Measurements from ENCODE around the gene TTC21B. TPM values are rescaled to one million over a fixed set of nuclear protein-coding genes. Genes with fewer than 3 reads are reported as not detected.
A peak's percentile ranks its signal among the peaks of the same experiment; 100 is the strongest.

The TTC21B gene
- total and polyA plus RNA-seq, 10 of the 15 experiments (the other 5 are each of a cell fraction or from before 2014, with no cell fraction given), result 2.7 to 22.4 (median 11.3) TPM

DNA sequence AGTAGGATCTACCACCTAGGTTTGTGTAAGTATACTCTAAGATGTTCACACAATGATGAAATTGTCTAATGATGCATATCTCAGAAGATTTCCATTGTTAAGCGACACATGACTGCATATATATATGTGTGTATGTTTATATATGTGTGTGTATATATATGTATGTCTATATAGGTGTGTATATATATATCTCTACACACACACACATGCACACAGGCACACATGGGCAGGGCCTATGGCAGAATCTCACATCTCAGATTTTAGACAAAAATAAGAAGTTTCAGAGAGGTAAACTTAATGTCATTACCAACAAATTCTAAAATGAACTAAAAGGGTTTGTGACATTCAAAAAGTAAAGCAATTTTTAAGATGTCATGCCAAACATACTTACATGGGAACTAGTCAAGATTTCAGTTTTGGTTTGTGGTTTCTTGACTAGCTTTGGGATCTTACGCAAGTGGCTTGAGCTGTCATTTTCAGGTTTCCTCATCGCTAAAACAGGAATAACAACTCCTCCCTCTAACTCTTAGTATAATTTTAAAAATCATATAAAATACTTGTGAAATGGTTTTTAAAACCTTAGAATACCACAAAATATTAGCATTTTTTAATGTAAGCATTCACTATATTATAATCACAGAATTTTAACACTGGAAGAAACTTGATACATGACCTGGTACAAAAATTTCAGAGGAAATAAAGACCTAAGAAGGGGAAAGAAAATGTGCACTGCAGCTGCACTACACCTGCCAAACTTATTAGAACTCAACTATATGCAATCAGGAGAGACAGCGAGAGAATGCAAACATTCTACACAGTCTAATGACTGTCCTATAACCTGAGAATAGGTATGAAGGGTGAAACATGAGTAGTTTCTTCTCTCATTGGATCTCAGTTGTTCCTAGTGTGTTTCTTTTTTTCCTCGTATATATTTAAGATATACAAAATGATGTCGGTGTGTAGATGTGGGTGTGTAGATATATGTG, 75.7 kb downstream of the TTC21B start (continued):
- TF ChIP-seq, protein P1, sequence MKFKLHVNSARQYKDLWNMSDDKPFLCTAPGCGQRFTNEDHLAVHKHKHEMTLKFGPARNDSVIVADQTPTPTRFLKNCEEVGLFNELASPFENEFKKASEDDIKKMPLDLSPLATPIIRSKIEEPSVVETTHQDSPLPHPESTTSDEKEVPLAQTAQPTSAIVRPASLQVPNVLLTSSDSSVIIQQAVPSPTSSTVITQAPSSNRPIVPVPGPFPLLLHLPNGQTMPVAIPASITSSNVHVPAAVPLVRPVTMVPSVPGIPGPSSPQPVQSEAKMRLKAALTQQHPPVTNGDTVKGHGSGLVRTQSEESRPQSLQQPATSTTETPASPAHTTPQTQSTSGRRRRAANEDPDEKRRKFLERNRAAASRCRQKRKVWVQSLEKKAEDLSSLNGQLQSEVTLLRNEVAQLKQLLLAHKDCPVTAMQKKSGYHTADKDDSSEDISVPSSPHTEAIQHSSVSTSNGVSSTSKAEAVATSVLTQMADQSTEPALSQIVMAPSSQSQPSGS (IDR thresholded peaks at IDR 0.05; ENCODE audit: low read length), result 0 out of 2 replicates have a peak, but pooled peaks have one; percentile 16
- TF ChIP-seq SIX5 (IDR thresholded peaks at IDR 0.05; ENCODE audit: low read depth, low read length, severe bottlenecking) (no peak), BMI1 (IDR thresholded peaks at IDR 0.05; ENCODE audit: borderline replicate concordance) (no peak), HDGF (IDR thresholded peaks at IDR 0.05) (no peak), NRF1 (conservative IDR thresholded peaks at IDR 0.05; ENCODE audit: low read depth, low read length) (no peak), CBX5 (IDR thresholded peaks at IDR 0.05; ENCODE audit: low read depth) (no peak), ZNF384 (IDR thresholded peaks at IDR 0.05; ENCODE audit: borderline replicate concordance, low read depth, low read length) (no peak), SUZ12 (IDR thresholded peaks at IDR 0.05; ENCODE audit: unreplicated experiment) (no peak), SREBF2 (IDR thresholded peaks at IDR 0.05; ENCODE audit: low read length) (no peak), EZH2 (IDR thresholded peaks at IDR 0.05; ENCODE audit: borderline replicate concordance, control insufficient read depth, low read depth, low read length) (no peak), PAX8 (IDR thresholded peaks at IDR 0.05) (no peak), JUNB (IDR thresholded peaks at IDR 0.05) (no peak), TCF7 (IDR thresholded peaks at IDR 0.05; ENCODE audit: borderline replicate concordance) (no peak), HCFC1 (IDR thresholded peaks at IDR 0.05; ENCODE audit: low read length) (no peak), POLR2A (IDR thresholded peaks at IDR 0.05; ENCODE audit: low read depth, low read length) (no peak), SMAD5 (IDR thresholded peaks at IDR 0.05; ENCODE audit: low read depth) (no peak), EP300 (IDR thresholded peaks at IDR 0.05; ENCODE audit: borderline replicate concordance in 1 of 2, control insufficient read depth in 1 of 2, low read depth in 2 of 2, low read length in 2 of 2) (0 out of 4 replicates have a peak, but pooled peaks of 1 of the 2 experiments have one; percentile 9)
- TF ChIP-seq, protein P2, sequence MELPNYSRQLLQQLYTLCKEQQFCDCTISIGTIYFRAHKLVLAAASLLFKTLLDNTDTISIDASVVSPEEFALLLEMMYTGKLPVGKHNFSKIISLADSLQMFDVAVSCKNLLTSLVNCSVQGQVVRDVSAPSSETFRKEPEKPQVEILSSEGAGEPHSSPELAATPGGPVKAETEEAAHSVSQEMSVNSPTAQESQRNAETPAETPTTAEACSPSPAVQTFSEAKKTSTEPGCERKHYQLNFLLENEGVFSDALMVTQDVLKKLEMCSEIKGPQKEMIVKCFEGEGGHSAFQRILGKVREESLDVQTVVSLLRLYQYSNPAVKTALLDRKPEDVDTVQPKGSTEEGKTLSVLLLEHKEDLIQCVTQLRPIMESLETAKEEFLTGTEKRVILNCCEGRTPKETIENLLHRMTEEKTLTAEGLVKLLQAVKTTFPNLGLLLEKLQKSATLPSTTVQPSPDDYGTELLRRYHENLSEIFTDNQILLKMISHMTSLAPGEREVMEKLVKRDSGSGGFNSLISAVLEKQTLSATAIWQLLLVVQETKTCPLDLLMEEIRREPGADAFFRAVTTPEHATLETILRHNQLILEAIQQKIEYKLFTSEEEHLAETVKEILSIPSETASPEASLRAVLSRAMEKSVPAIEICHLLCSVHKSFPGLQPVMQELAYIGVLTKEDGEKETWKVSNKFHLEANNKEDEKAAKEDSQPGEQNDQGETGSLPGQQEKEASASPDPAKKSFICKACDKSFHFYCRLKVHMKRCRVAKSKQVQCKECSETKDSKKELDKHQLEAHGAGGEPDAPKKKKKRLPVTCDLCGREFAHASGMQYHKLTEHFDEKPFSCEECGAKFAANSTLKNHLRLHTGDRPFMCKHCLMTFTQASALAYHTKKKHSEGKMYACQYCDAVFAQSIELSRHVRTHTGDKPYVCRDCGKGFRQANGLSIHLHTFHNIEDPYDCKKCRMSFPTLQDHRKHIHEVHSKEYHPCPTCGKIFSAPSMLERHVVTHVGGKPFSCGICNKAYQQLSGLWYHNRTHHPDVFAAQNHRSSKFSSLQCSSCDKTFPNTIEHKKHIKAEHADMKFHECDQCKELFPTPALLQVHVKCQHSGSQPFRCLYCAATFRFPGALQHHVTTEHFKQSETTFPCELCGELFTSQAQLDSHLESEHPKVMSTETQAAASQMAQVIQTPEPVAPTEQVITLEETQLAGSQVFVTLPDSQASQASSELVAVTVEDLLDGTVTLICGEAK (IDR thresholded peaks at IDR 0.05; ENCODE audit: borderline replicate concordance), result no peak
- TF ChIP-seq, protein P3, sequence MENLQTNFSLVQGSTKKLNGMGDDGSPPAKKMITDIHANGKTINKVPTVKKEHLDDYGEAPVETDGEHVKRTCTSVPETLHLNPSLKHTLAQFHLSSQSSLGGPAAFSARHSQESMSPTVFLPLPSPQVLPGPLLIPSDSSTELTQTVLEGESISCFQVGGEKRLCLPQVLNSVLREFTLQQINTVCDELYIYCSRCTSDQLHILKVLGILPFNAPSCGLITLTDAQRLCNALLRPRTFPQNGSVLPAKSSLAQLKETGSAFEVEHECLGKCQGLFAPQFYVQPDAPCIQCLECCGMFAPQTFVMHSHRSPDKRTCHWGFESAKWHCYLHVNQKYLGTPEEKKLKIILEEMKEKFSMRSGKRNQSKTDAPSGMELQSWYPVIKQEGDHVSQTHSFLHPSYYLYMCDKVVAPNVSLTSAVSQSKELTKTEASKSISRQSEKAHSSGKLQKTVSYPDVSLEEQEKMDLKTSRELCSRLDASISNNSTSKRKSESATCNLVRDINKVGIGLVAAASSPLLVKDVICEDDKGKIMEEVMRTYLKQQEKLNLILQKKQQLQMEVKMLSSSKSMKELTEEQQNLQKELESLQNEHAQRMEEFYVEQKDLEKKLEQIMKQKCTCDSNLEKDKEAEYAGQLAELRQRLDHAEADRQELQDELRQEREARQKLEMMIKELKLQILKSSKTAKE (IDR thresholded peaks at IDR 0.05; ENCODE audit: low read depth, poor library complexity, severe bottlenecking), result no peak
- TF ChIP-seq, protein P4, sequence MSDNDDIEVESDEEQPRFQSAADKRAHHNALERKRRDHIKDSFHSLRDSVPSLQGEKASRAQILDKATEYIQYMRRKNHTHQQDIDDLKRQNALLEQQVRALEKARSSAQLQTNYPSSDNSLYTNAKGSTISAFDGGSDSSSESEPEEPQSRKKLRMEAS (IDR thresholded peaks at IDR 0.05; ENCODE audit: low read depth, low read length), result no peak
- TF ChIP-seq, protein P5, sequence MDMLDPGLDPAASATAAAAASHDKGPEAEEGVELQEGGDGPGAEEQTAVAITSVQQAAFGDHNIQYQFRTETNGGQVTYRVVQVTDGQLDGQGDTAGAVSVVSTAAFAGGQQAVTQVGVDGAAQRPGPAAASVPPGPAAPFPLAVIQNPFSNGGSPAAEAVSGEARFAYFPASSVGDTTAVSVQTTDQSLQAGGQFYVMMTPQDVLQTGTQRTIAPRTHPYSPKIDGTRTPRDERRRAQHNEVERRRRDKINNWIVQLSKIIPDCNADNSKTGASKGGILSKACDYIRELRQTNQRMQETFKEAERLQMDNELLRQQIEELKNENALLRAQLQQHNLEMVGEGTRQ (IDR thresholded peaks at IDR 0.05; ENCODE audit: borderline replicate concordance, low read depth, low read length), result no peak

Data from GM12878 (cell line).